ENCODE data around the gene CTNNA3.

- TF ChIP-seq CTCF (IDR thresholded peaks at IDR 0.05) (no peak), POLR2A (IDR thresholded peaks at IDR 0.05) (no peak)
These were observed 27.5 kb downstream of the CTNNA3 start for GRCh38 chr10:67668448-67668847.

All from uterus (tissue), 2 donors.